HepG2 (cell line): Measurements from ENCODE around the gene DERL2. TPM values are rescaled to one million over a fixed set of nuclear protein-coding genes. Genes with fewer than 3 reads are reported as not detected.

Experiments
- ATAC-seq: fragments of 200-7000 bp; cut with Tn5 transposase; 3 replicates; pipeline ENCODE4 v1.9.1; 2020; ENCODE audit warnings: mild to moderate bottlenecking, moderate library complexity
- BruUV-seq: library from RNA; stranded (reverse); fragments of 400-500 nt; replicated peaks from 2 replicates; lab custom pipeline; 2021; lab: Mats Ljungman, UMichigan
- CTCF ChIA-PET: fragments of 300-600 bp; formaldehyde crosslinking; extraction: SDS; loops from one replicate; lab custom pipeline; 2021; ENCODE audit warnings: low total read pairs, inconsistent platforms, low intra/inter-chr PET ratio; lab: Yijun Ruan, JAX
- POLR2A ChIA-PET: fragments of 350-600 bp; sonication (Branson Sonifier 250); formaldehyde crosslinking; loops from one replicate; lab custom pipeline; 2020; ENCODE audit warnings: antibody characterized with exemption, inconsistent platforms; lab: Yijun Ruan, JAX
- DNase-seq: peaks from one replicate; pipeline ENCODE4 v3.0.0-alpha.2; 2015; ENCODE audit warnings: low spot score
- FAIRE-seq: peaks from 3 replicates; lab custom pipeline; 2011; peaks lifted over from hg19 to GRCh38; lab: Jason Lieb, UNC
- H2AFZ ChIP-seq: one replicate; pipeline ENCODE4 v1.6.1; 2011; ENCODE audit warnings: low read length, inconsistent platforms
- H3K27ac ChIP-seq: fragments of 300-600 bp; 3 replicates; pipeline ENCODE4 v1.8.0; 2011; ENCODE audit warnings: mixed run types, mild to moderate bottlenecking, mixed read lengths, low read length, inconsistent platforms; ENCODE audit not compliant: insufficient read depth; ENCODE audit errors: extremely low read length
- H3K27me3 ChIP-seq, 2 experiments: fragments of 200-600 bp in 1 of 2; 2 replicates in 1 of 2; 3 replicates in 1 of 2; pipeline versions ENCODE4 v1.6.0 to v1.8.0; 2011; ENCODE audit warnings: low read length in 2 of 2, mild to moderate bottlenecking in 2 of 2, moderate library complexity in 2 of 2, inconsistent platforms in 1 of 2; ENCODE audit not compliant: insufficient read depth in 2 of 2, control insufficient read depth in 1 of 2
- H3K36me3 ChIP-seq, 2 experiments: fragments of 200-600 bp in 1 of 2; replicated peaks in 1 of 2; 2 replicates in 1 of 2; 3 replicates in 1 of 2; pipeline versions ENCODE4 v1.5.1 to v1.8.0; 2011; ENCODE audit warnings: low read length in 2 of 2, inconsistent platforms in 1 of 2; ENCODE audit not compliant: insufficient read depth in 2 of 2, control insufficient read depth in 1 of 2
- H3K4me1 ChIP-seq: 2 replicates; pipeline ENCODE4 v1.5.1; 2012; ENCODE audit warnings: low read length, inconsistent platforms; ENCODE audit not compliant: insufficient read depth
- H3K4me2 ChIP-seq: 2 replicates; pipeline ENCODE4 v1.6.0; 2011; ENCODE audit warnings: low read depth, low read length, inconsistent platforms
- H3K4me3 ChIP-seq, 3 experiments: fragments of 200-600 bp in 1 of 3; sonication (generic), shearing (Covaris generic) in 1 of 3; replicated peaks in 1 of 3; 2 replicates each; pipeline ENCODE4 v1.5.1; 2011 to 2016; ENCODE audit warnings: low read length in 3 of 3, inconsistent platforms in 2 of 3, low read depth in 2 of 3, mild to moderate bottlenecking in 2 of 3, control low read depth in 1 of 3, mixed read lengths in 1 of 3; ENCODE audit not compliant: insufficient read depth in 1 of 3
- H3K79me2 ChIP-seq: one replicate; pipeline ENCODE4 v1.6.1; 2011; ENCODE audit warnings: low read length, inconsistent platforms; ENCODE audit not compliant: insufficient read depth
- H3K9ac ChIP-seq: 2 replicates; pipeline ENCODE4 v1.6.0; 2011; ENCODE audit warnings: mild to moderate bottlenecking, low read depth, low read length, inconsistent platforms; ENCODE audit not compliant: insufficient read depth
- H3K9me3 ChIP-seq: 2 replicates; pipeline ENCODE4 v1.5.1; 2012; ENCODE audit warnings: mild to moderate bottlenecking, low read length
- H4K20me1 ChIP-seq: 2 replicates; pipeline ENCODE4 v1.6.0; 2011; ENCODE audit warnings: inconsistent platforms, mild to moderate bottlenecking, low read length, moderate library complexity; ENCODE audit not compliant: insufficient read depth
- FOSL2 ChIP-seq: sonication (generic); formaldehyde crosslinking; IDR thresholded peaks from 2 replicates; pipeline ENCODE4 v1.4.0; 2020; ENCODE audit warnings: missing genetic modification reagents
- HOXA3 ChIP-seq: sonication (generic); formaldehyde crosslinking; IDR thresholded peaks from 2 replicates; pipeline ENCODE4 v1.5.0; 2020; ENCODE audit warnings: missing genetic modification reagents
- KDM2A ChIP-seq: sonication (generic); formaldehyde crosslinking; IDR thresholded peaks from 2 replicates; pipeline ENCODE4 v1.4.0; 2020; ENCODE audit warnings: low read depth, missing genetic modification reagents, borderline replicate concordance
- MTF1 ChIP-seq: sonication (generic); formaldehyde crosslinking; IDR thresholded peaks from 2 replicates; pipeline ENCODE4 v1.5.0; 2020; ENCODE audit warnings: missing genetic modification reagents
- SRSF9 ChIP-seq: fragments of 200-400 bp; formaldehyde crosslinking; IDR thresholded peaks from 2 replicates; pipeline ENCODE4 v1.6.1; 2018; ENCODE audit warnings: borderline replicate concordance, mild to moderate bottlenecking, low read depth, low read length; ENCODE audit not compliant: insufficient read depth, poor library complexity, severe bottlenecking
- TAF15 ChIP-seq: fragments of 200-400 bp; formaldehyde crosslinking; IDR thresholded peaks from one replicate; pipeline ENCODE4 v1.6.1; 2018; ENCODE audit warnings: mild to moderate bottlenecking, low read depth, low read length; ENCODE audit not compliant: poor library complexity, severe bottlenecking
- ZBTB38 ChIP-seq: sonication (generic); formaldehyde crosslinking; IDR thresholded peaks from 2 replicates; pipeline ENCODE4 v1.5.1; 2020; ENCODE audit warnings: mild to moderate bottlenecking, missing genetic modification reagents
- ZNF589 ChIP-seq: sonication (generic); formaldehyde crosslinking; conservative IDR thresholded peaks from 2 replicates; pipeline ENCODE4 v1.8.0; 2022; ENCODE audit warnings: mild to moderate bottlenecking, moderate library complexity, missing genetic modification reagents
- ZNF598 ChIP-seq: sonication (generic); formaldehyde crosslinking; IDR thresholded peaks from 2 replicates; pipeline ENCODE4 v1.5.1; 2020; ENCODE audit warnings: mild to moderate bottlenecking, missing genetic modification reagents, borderline replicate concordance
- ZNF709 ChIP-seq: sonication (generic); formaldehyde crosslinking; IDR thresholded peaks from 2 replicates; pipeline ENCODE4 v1.5.0; 2020; ENCODE audit warnings: mild to moderate bottlenecking, missing genetic modification reagents
- ZNF746 ChIP-seq: sonication (generic); formaldehyde crosslinking; IDR thresholded peaks from 2 replicates; pipeline ENCODE4 v1.8.0; 2022; ENCODE audit warnings: mild to moderate bottlenecking, missing genetic modification reagents
- ZNF792 ChIP-seq: IDR thresholded peaks from 2 replicates; pipeline ENCODE4 v1.6.1; 2016
- WGBS: methylation state at CpG from one replicate; pipeline ENCODE4 v1.1.6; 2017; ENCODE audit warnings: low lambda C conversion rate; 5-methylcytosine and 5-hydroxymethylcytosine counted together
- in situ Hi-C: cut with HindIII; loops from 2 replicates; pipeline ENCODE4 v1.10.0; 2017; ENCODE audit warnings: low pct_unique_long_range_greater_than_20kb; ENCODE audit not compliant: extremely low pct_ligation_motif_present
- intact Hi-C: fragments of 100-400 bp; cut with micrococcal nuclease; formaldehyde crosslinking; loops from one replicate; pipeline ENCODE4 v1.10.0; 2022; ENCODE audit not compliant: unreplicated experiment
- polyA plus RNA-seq, 8 experiments: library from polyadenylated mRNA; depleted of rRNA in 3 of 8; stranded (reverse) in 7 of 8; unstranded in 1 of 8; fragments of >200 nt; fragmentation: Illumina TruSeq in 4 of 8; extraction: Trizol in 4 of 8; gene quantifications; 2 replicates each; pipeline versions ENCODE4 v1.2.1 to v1.2.3, GENCODE V29; 2011 to 2016; ENCODE audit warnings: low read depth in 4 of 8, missing spikeins in 1 of 8, mixed read lengths in 1 of 8; ENCODE audit not compliant: insufficient read depth in 1 of 8
- total RNA-seq, 5 experiments: library from RNA; depleted of rRNA; stranded (reverse); fragments of >200 nt; fragmentation: Illumina TruSeq; extraction: Trizol; gene quantifications; 2 replicates each; pipeline ENCODE4 v1.2.3, GENCODE V29; 2016; ENCODE audit warnings: low read depth in 1 of 5
- TF ChIP-seq, protein P1 (sequence below), 2 experiments: IDR thresholded peaks; 2 replicates each; pipeline ENCODE4 v1.6.1; 2011 to 2012; ENCODE audit warnings: low read length in 2 of 2, borderline replicate concordance in 1 of 2, low read depth in 1 of 2, mild to moderate bottlenecking in 1 of 2, moderate library complexity in 1 of 2
- TF ChIP-seq, protein P2 (sequence below): sonication (generic); formaldehyde crosslinking; IDR thresholded peaks from 2 replicates; pipeline ENCODE4 v1.4.0; 2020; ENCODE audit warnings: mild to moderate bottlenecking, missing genetic modification reagents, borderline replicate concordance
- TF ChIP-seq, protein P3 (sequence below): sonication (generic); formaldehyde crosslinking; IDR thresholded peaks from 2 replicates; pipeline ENCODE4 v1.4.0; 2020; ENCODE audit warnings: mild to moderate bottlenecking, missing genetic modification reagents

Gene DERL2
- total and polyA plus RNA-seq, 2 of the 13 experiments (the other 11 are each of a cell fraction or from before 2014, with no cell fraction given) = 59.3 to 65.2 TPM

DNA sequence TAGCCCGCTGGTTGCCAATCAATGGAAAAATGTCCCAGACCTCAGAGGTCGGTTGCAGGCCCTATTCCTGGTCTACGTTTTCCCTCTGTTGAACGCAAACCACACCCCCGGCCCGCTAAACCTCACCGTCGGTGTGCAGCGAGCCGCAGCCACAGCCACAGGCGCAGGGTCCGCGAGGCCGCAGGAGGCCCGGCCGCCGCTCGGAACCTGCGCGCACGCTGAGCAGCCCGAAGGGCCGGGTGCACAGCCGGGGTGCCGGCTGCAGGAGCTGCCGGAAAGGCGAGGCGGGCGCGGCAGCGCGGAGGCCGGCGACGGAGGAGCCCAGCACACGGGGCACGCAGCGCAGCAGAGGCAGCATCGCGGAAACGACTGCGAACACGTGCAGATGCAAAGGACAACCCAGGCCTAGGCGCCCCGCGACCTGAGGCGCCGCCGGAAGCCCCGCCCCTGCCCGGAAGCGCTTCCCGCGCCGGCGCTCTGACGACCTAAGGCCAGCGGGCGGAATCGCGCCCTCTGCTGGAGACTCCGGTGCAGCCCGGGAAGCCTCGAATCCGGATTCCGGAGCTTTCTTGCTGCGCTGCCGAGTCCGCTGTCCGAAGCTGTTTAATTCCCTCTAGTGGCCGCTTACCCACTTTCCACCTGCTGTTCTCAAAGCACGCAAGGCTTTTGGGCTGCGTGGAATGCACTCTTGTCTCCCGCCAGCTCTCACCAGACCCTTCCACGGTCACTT lies 47.1 kb downstream of the DERL2 start, which contains the start of gene C1QBP:
TSS of gene C1QBP (minus strand) at position 440 of the 730 bp plus-strand sequence. CDS start at position 358, 82 bp downstream.
- intact Hi-C loops (loop anchor here (2.0 kb wide), 1 partner anchor 26 kb away; no protein-coding TSS in a partner anchor), in situ Hi-C loops (no loop called here)
- BruUV-seq = no TSS peak
- WGBS = 0% methylated on average over 12 of the region's 75 CpGs
- ChIA-PET CTCF (interaction anchor here (1.2 to 1.8 kb wide), 4 partner anchors 19 to 189 kb away, joined by 3 to 8 read pairs (median 6); partner anchors contain the start of gene NUP88), POLR2A (interaction anchor here (0.9 to 1.7 kb wide), 10 partner anchors 9 to 62 kb away, joined by 3 to 21 read pairs (median 5); partner anchors contain the start of genes DHX33, NUP88 and RPAIN)
- DNase-seq (peak; percentile 85), ATAC-seq (peak; percentile 90), FAIRE-seq (peak; percentile 60)
- Histone ChIP-seq H3K27me3 (no peaks in the 10 kb centered on the region; a peak in 1 of 5 replicates), H3K9ac (peak within 1 kb of the TSS; percentile 94), H3K4me1 (peaks cover 29% of the 10 kb centered on the region), H3K4me2 (peak within 1 kb of the TSS; percentile 72), H4K20me1 (0 out of 2 replicates have a peak, but pooled peaks cover 3% of the 10 kb centered on the region), H3K9me3 (no peaks in the 10 kb centered on the region), H3K79me2 (peaks cover 42% of the 10 kb centered on the region), H2AFZ (peak within 1 kb of the TSS; percentile 84), H3K36me3 (peaks cover 19 to 38% of the 10 kb centered on the region in 2 experiments), H3K27ac (peak within 1 kb of the TSS; percentile 84), H3K4me3 (peak within 1 kb of the TSS; percentile 74 to 90 (median 84))
- TF ChIP-seq ZNF589 (CRISPR knock-in tag) (peak; percentile 92; the same call in 1 of the 2 replicates), KDM2A (CRISPR knock-in tag) (peak; percentile 94), SRSF9 (no peak), ZBTB38 (peak; percentile 73), ZNF598 (CRISPR knock-in tag) (0 out of 2 replicates have a peak, but pooled peaks have one; percentile 62), FOSL2 (CRISPR knock-in tag) (no peak; the same call in 1 of the 2 replicates), TAF15 (peak; percentile 93), HOXA3 (CRISPR knock-in tag) (peak; percentile 88), MTF1 (CRISPR knock-in tag) (peak; percentile 89), ZNF709 (peak; percentile 94), ZNF792 (CRISPR knock-in tag) (peak; percentile 43; the same call in 1 of the 2 replicates), ZNF746 (CRISPR knock-in tag) (no peak)
- TF ChIP-seq, protein P1, sequence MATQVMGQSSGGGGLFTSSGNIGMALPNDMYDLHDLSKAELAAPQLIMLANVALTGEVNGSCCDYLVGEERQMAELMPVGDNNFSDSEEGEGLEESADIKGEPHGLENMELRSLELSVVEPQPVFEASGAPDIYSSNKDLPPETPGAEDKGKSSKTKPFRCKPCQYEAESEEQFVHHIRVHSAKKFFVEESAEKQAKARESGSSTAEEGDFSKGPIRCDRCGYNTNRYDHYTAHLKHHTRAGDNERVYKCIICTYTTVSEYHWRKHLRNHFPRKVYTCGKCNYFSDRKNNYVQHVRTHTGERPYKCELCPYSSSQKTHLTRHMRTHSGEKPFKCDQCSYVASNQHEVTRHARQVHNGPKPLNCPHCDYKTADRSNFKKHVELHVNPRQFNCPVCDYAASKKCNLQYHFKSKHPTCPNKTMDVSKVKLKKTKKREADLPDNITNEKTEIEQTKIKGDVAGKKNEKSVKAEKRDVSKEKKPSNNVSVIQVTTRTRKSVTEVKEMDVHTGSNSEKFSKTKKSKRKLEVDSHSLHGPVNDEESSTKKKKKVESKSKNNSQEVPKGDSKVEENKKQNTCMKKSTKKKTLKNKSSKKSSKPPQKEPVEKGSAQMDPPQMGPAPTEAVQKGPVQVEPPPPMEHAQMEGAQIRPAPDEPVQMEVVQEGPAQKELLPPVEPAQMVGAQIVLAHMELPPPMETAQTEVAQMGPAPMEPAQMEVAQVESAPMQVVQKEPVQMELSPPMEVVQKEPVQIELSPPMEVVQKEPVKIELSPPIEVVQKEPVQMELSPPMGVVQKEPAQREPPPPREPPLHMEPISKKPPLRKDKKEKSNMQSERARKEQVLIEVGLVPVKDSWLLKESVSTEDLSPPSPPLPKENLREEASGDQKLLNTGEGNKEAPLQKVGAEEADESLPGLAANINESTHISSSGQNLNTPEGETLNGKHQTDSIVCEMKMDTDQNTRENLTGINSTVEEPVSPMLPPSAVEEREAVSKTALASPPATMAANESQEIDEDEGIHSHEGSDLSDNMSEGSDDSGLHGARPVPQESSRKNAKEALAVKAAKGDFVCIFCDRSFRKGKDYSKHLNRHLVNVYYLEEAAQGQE (IDR thresholded peaks at IDR 0.05; ENCODE audit: borderline replicate concordance in 1 of 2, low read depth in 1 of 2, low read length in 2 of 2) = peak in 1 of 2 experiments; percentile 37; a peak in 1 of 4 replicates
- TF ChIP-seq, protein P2, sequence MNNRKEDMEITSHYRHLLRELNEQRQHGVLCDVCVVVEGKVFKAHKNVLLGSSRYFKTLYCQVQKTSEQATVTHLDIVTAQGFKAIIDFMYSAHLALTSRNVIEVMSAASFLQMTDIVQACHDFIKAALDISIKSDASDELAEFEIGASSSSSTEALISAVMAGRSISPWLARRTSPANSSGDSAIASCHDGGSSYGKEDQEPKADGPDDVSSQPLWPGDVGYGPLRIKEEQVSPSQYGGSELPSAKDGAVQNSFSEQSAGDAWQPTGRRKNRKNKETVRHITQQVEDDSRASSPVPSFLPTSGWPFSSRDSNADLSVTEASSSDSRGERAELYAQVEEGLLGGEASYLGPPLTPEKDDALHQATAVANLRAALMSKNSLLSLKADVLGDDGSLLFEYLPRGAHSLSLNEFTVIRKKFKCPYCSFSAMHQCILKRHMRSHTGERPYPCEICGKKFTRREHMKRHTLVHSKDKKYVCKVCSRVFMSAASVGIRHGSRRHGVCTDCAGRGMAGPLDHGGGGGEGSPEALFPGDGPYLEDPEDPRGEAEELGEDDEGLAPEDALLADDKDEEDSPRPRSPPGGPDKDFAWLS (CRISPR knock-in tag) = no peak
- TF ChIP-seq, protein P3, sequence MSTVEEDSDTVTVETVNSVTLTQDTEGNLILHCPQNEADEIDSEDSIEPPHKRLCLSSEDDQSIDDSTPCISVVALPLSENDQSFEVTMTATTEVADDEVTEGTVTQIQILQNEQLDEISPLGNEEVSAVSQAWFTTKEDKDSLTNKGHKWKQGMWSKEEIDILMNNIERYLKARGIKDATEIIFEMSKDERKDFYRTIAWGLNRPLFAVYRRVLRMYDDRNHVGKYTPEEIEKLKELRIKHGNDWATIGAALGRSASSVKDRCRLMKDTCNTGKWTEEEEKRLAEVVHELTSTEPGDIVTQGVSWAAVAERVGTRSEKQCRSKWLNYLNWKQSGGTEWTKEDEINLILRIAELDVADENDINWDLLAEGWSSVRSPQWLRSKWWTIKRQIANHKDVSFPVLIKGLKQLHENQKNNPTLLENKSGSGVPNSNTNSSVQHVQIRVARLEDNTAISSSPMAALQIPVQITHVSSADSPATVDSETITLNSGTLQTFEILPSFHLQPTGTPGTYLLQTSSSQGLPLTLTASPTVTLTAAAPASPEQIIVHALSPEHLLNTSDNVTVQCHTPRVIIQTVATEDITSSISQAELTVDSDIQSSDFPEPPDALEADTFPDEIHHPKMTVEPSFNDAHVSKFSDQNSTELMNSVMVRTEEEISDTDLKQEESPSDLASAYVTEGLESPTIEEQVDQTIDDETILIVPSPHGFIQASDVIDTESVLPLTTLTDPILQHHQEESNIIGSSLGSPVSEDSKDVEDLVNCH (CRISPR knock-in tag) = no peak
